Vagina (tissue), 2 donors: ENCODE data around the gene AJAP1.

ENCODE experiments used
- CTCF ChIP-seq, 3 experiments: fragments of 450-650 bp in 2 of 3; fragments of 200-600 bp in 1 of 3; sonication (generic) in 1 of 3; IDR thresholded peaks; one replicate each; pipeline ENCODE4 v1.5.1; 2017 to 2019; ENCODE audit warnings: antibody characterized with exemption in 3 of 3, mild to moderate bottlenecking in 2 of 3, moderate library complexity in 2 of 3
- POLR2AphosphoS5 ChIP-seq, 2 donors: sonication (generic); formaldehyde crosslinking; IDR thresholded peaks; one replicate each; pipeline ENCODE4 v1.9.0; 2017; ENCODE audit warnings: antibody characterized with exemption in 2 of 2, mild to moderate bottlenecking in 2 of 2, low read depth in 1 of 2; ENCODE audit not compliant: insufficient read depth in 1 of 2

DNA sequence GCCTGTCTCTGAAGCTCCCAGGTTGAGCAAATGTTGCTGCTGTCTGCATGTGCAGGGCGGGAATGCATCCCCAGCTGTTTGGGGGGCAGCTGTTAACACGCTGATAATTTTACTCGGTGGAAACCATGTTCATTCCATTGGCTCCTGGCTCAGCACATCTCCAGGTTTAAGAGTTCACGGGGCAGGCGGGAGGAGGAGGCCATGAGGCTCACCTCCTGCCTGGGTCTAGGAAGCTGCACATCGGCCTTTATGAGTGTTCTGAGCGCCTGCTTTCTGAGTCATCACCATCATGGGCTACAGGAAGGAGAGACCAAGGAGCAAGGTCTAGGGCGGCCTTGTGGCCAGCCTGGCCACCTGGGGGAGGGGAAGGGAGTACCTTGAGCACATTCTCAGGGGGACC, 29.7 kb downstream of the AJAP1 start:
- TF ChIP-seq POLR2AphosphoS5 (IDR thresholded peaks at IDR 0.05; ENCODE audit: insufficient read depth in 1 of 2, low read depth in 1 of 2) (no peak), CTCF (IDR thresholded peaks at IDR 0.05) (no peak)
